GM21576 (cell line): ENCODE results near the gene ALDH1B1.

Source experiments
- ATAC-seq: cut with Tn5 transposase; IDR thresholded peaks from one replicate; pipeline ENCODE4 v1.9.1; 2021; ENCODE audit warnings: mild to moderate bottlenecking, moderate library complexity; ENCODE audit not compliant: unreplicated experiment

Gene ALDH1B1

GRCh38 chr9:38413283-38413682 is 20.8 kb downstream of the ALDH1B1 start:
- no peak for ATAC-seq

GRCh38 chr9:38414040-38414723 is 21.7 kb downstream of the ALDH1B1 start:
- no peak for ATAC-seq

- ATAC-seq = no peak
Observed at GRCh38 chr9:38415856-38416255, 23.4 kb downstream of the ALDH1B1 start.

GRCh38 chr9:38416461-38416860 is 24.0 kb downstream of the ALDH1B1 start:
- no peak for ATAC-seq

- no peak for ATAC-seq
Observed at GRCh38 chr9:38417003-38417945, 24.8 kb downstream of the ALDH1B1 start.

GRCh38 chr9:38418366-38418765 is 25.9 kb downstream of the ALDH1B1 start:
- no peak for ATAC-seq

GRCh38 chr9:38419181-38419580 is 26.7 kb downstream of the ALDH1B1 start:
- ATAC-seq = no peak

GRCh38 chr9:38421498-38422211 is 29.2 kb downstream of the ALDH1B1 start:
- no peak for ATAC-seq

GRCh38 chr9:38422555-38423260 is 30.2 kb downstream of the ALDH1B1 start:
- ATAC-seq = no peak

- ATAC-seq = no peak
Observed at GRCh38 chr9:38423273-38423972, 30.9 kb downstream of the ALDH1B1 start.

- no peak for ATAC-seq
Observed at GRCh38 chr9:38423973-38424843, 31.7 kb downstream of the ALDH1B1 start, which contains the start of gene IGFBPL1. Gene IGFBPL1 (minus strand): TSS chr9:38424454. CDS start chr9:38424424, 30 bp downstream.

- no peak for ATAC-seq
Observed at GRCh38 chr9:38424918-38425317, 32.4 kb downstream of the ALDH1B1 start.

GRCh38 chr9:38428062-38428461 is 35.6 kb downstream of the ALDH1B1 start:
- ATAC-seq = no peak

- ATAC-seq = no peak
Observed at GRCh38 chr9:38431116-38431515, 38.6 kb downstream of the ALDH1B1 start.

GRCh38 chr9:38432922-38433510 is 40.5 kb downstream of the ALDH1B1 start:
- ATAC-seq = no peak

- ATAC-seq = no peak
Observed at GRCh38 chr9:38434365-38434764, 41.9 kb downstream of the ALDH1B1 start.

- ATAC-seq = no peak
Observed at GRCh38 chr9:38434853-38435252, 42.4 kb downstream of the ALDH1B1 start.

GRCh38 chr9:38435521-38435920 is 43.0 kb downstream of the ALDH1B1 start:
- ATAC-seq = no peak

- no peak for ATAC-seq
Observed at GRCh38 chr9:38436708-38437107, 44.2 kb downstream of the ALDH1B1 start.
